ENCODE measurements around the gene SERP2. TPM values are rescaled to one million over a fixed set of nuclear protein-coding genes. Genes with fewer than 3 reads are reported as not detected.
A peak's percentile ranks its signal among the peaks of the same experiment; 100 is the strongest.

The SERP2 gene
- total RNA-seq, 1 donor from 2014 or later, result 2.4 TPM

DNA sequence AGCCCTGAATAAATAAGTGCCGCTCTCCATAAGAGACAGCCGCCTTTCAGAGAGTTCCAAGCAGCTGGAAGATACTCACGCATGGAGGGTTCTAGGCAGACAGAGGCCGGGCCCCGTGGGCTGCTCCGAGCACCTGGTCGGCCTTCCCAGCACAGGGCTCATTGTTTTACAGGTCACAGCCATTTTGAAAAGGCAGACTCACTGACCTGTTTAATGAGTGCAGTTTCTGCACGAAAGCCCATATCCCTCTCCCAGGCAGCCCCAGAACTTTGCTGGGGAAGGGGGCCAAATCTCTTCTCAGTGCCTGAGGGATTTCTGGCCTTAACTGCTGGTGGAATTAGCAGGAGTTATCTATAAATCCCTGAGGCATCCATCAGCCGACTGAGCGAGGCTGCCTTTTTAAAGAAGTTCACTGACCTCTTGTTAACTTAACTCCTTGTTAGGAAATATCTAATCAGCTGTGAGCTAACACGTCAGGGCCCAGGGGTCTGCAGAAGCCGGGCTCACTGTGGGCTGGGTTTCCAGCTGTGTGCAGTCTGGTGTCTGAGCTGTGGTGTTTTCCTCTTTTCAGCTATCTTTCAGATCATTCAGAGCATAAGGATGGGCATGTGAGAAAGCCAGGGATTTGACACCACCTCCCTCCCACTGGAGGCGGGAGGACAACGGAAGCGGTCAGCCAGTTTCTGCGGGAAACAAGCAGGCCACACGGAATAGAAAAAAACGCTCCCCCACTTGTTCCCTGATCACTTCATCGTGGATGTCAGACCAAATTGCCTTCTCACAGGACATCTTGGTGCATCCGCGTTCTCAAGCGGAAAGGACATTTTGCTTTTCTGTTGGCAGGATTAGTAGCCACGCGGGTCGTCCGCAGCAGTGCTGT is 23.3 kb downstream of the SERP2 start:
- peak overlapping the region; percentile 10 for H3K4me2 ChIP-seq (ENCODE audit: low read length)
- H3K36me3 ChIP-seq (ENCODE audit: insufficient read depth, low read length), result no peaks in the 10 kb centered on the region
- Mint-ChIP-seq H3K36me3 (ENCODE audit: low read depth, unreplicated experiment) (peaks cover 5% of the 10 kb centered on the region), H3K4me1 (ENCODE audit: low read depth, unreplicated experiment) (peaks cover 18% of the 10 kb centered on the region), H3K9me3 (ENCODE audit: unreplicated experiment) (no peaks in the 10 kb centered on the region), H3K27me3 (ENCODE audit: low read depth, unreplicated experiment) (peaks cover 7% of the 10 kb centered on the region), H3K4me3 (ENCODE audit: unreplicated experiment) (no peak overlapping the region), H3K27ac (ENCODE audit: unreplicated experiment) (peak overlapping the region; percentile 86)
- no peak overlapping the region for H3K4me3 ChIP-seq (ENCODE audit: insufficient read depth, low read depth, low read length)
- no peaks in the 10 kb centered on the region for H3K27me3 ChIP-seq (ENCODE audit: insufficient read depth, low read length)
- DNase-seq (ENCODE audit: low read depth) (peak; percentile 42), FAIRE-seq (no peak)
- no peaks in the 10 kb centered on the region for H4K20me1 ChIP-seq (ENCODE audit: insufficient read depth, low read length)
- H2AFZ ChIP-seq (ENCODE audit: low read depth, low read length), result peak overlapping the region; percentile 50
- TF ChIP-seq EZH2 (IDR thresholded peaks at IDR 0.05; ENCODE audit: insufficient read depth, low read length), result no peak
- no peak for TF ChIP-seq CTCF (IDR thresholded peaks at IDR 0.05; ENCODE audit: insufficient read depth, low read depth, low read length)
- no peak overlapping the region for H3K9ac ChIP-seq (ENCODE audit: low read length)
- peaks cover 13% of the 10 kb centered on the region for H3K4me1 ChIP-seq (ENCODE audit: insufficient read depth, low read length)
- H3K9me3 ChIP-seq (ENCODE audit: insufficient read depth, low read depth, low read length), result no peaks in the 10 kb centered on the region
- no peak overlapping the region for H3K27ac ChIP-seq (ENCODE audit: low read depth, low read length)
- no peaks in the 10 kb centered on the region for H3K79me2 ChIP-seq (ENCODE audit: insufficient read depth, low read length)

- TF ChIP-seq CTCF (IDR thresholded peaks at IDR 0.05; ENCODE audit: insufficient read depth, low read depth, low read length), result no peak
- TF ChIP-seq EZH2 (IDR thresholded peaks at IDR 0.05; ENCODE audit: insufficient read depth, low read length), result no peak
- DNase-seq (ENCODE audit: low read depth) (peak; percentile 27), FAIRE-seq (no peak)
- Mint-ChIP-seq H3K9me3 (ENCODE audit: unreplicated experiment) (no peaks in the 10 kb centered on the region), H3K4me3 (ENCODE audit: unreplicated experiment) (no peak overlapping the region), H3K27ac (ENCODE audit: unreplicated experiment) (peak overlapping the region; percentile 4), H3K27me3 (ENCODE audit: low read depth, unreplicated experiment) (peaks cover 5% of the 10 kb centered on the region), H3K36me3 (ENCODE audit: low read depth, unreplicated experiment) (peaks cover 2% of the 10 kb centered on the region), H3K4me1 (ENCODE audit: low read depth, unreplicated experiment) (peaks cover 18% of the 10 kb centered on the region)
- Histone ChIP-seq H3K36me3 (ENCODE audit: insufficient read depth, low read length) (no peaks in the 10 kb centered on the region), H3K27me3 (ENCODE audit: insufficient read depth, low read length) (no peaks in the 10 kb centered on the region), H4K20me1 (ENCODE audit: insufficient read depth, low read length) (no peaks in the 10 kb centered on the region), H3K9ac (ENCODE audit: low read length) (no peak overlapping the region), H3K27ac (ENCODE audit: low read depth, low read length) (no peak overlapping the region), H3K4me1 (ENCODE audit: insufficient read depth, low read length) (peaks cover 13% of the 10 kb centered on the region), H3K9me3 (ENCODE audit: insufficient read depth, low read depth, low read length) (no peaks in the 10 kb centered on the region), H3K4me2 (ENCODE audit: low read length) (peak overlapping the region; percentile 10), H2AFZ (ENCODE audit: low read depth, low read length) (no peak overlapping the region), H3K4me3 (ENCODE audit: insufficient read depth, low read depth, low read length) (no peak overlapping the region), H3K79me2 (ENCODE audit: insufficient read depth, low read length) (no peaks in the 10 kb centered on the region)
These were observed 24.2 kb downstream of the SERP2 start for GRCh38 chr13:44397766-44398223.

- Mint-ChIP-seq H3K27me3 (ENCODE audit: low read depth, unreplicated experiment) (peaks cover 4% of the 10 kb centered on the region), H3K9me3 (ENCODE audit: unreplicated experiment) (no peaks in the 10 kb centered on the region)
- TF ChIP-seq CTCF (IDR thresholded peaks at IDR 0.05; ENCODE audit: insufficient read depth, low read depth, low read length) (no peak), EZH2 (IDR thresholded peaks at IDR 0.05; ENCODE audit: insufficient read depth, low read length) (no peak)
These were observed 25.0 kb downstream of the SERP2 start for GRCh38 chr13:44398606-44399005.

More at GRCh38 chr13:44398606-44399005, 25.0 kb downstream of the SERP2 start:
- no peak for FAIRE-seq
- Histone ChIP-seq H3K4me1 (ENCODE audit: insufficient read depth, low read length) (peaks cover 14% of the 10 kb centered on the region), H3K79me2 (ENCODE audit: insufficient read depth, low read length) (no peaks in the 10 kb centered on the region), H3K4me3 (ENCODE audit: insufficient read depth, low read depth, low read length) (no peak overlapping the region), H3K4me2 (ENCODE audit: low read length) (no peak overlapping the region), H2AFZ (ENCODE audit: low read depth, low read length) (no peak overlapping the region), H3K9me3 (ENCODE audit: insufficient read depth, low read depth, low read length) (no peaks in the 10 kb centered on the region), H4K20me1 (ENCODE audit: insufficient read depth, low read length) (no peaks in the 10 kb centered on the region), H3K27me3 (ENCODE audit: insufficient read depth, low read length) (no peaks in the 10 kb centered on the region), H3K27ac (ENCODE audit: low read depth, low read length) (no peak overlapping the region), H3K9ac (ENCODE audit: low read length) (no peak overlapping the region), H3K36me3 (ENCODE audit: insufficient read depth, low read length) (no peaks in the 10 kb centered on the region)
- no peak for DNase-seq (ENCODE audit: low read depth)
- no peak overlapping the region for H3K4me3 Mint-ChIP-seq (ENCODE audit: unreplicated experiment)
- H3K27ac Mint-ChIP-seq (ENCODE audit: unreplicated experiment), result no peak overlapping the region
- H3K36me3 Mint-ChIP-seq (ENCODE audit: low read depth, unreplicated experiment), result peaks cover 2% of the 10 kb centered on the region
- peaks cover 15% of the 10 kb centered on the region for H3K4me1 Mint-ChIP-seq (ENCODE audit: low read depth, unreplicated experiment)
